SH-SY5Y (cell line): Measurements from ENCODE around the gene CELSR1.

Experiments used
- GATA2 ChIP-seq: IDR thresholded peaks from 2 replicates; pipeline ENCODE4 v1.6.1; 2011; ENCODE audit warnings: mild to moderate bottlenecking, low read depth, low read length
- GATA3 ChIP-seq: IDR thresholded peaks from 2 replicates; pipeline ENCODE4 v1.6.1; 2011; ENCODE audit warnings: low read depth, mild to moderate bottlenecking, low read length, moderate library complexity

DNA sequence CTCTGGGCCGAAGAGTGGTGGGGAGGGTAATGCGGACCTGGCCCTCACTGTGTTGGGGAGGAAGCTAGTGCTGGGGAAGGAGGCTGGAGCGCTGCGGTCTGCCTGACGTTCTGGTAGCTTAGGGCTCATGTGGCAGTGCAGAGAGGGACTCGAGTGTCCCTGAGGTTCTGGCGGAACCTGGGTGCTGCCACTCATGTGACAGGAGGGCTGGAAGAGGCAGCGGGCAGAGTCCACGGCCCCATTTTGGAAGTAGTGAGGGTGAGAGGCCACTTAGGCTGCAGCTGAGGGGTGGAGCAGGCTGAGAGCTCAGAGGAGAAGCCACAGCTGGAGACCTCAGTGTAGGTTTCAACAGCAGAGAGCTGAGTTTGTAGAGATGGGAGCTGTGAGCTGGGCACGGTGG is 218.1 kb downstream of the CELSR1 start:
- TF ChIP-seq GATA3 (no peak), GATA2 (no peak)
